ENCODE data around the gene ANKRD63.

ANKRD63 gene

DNA sequence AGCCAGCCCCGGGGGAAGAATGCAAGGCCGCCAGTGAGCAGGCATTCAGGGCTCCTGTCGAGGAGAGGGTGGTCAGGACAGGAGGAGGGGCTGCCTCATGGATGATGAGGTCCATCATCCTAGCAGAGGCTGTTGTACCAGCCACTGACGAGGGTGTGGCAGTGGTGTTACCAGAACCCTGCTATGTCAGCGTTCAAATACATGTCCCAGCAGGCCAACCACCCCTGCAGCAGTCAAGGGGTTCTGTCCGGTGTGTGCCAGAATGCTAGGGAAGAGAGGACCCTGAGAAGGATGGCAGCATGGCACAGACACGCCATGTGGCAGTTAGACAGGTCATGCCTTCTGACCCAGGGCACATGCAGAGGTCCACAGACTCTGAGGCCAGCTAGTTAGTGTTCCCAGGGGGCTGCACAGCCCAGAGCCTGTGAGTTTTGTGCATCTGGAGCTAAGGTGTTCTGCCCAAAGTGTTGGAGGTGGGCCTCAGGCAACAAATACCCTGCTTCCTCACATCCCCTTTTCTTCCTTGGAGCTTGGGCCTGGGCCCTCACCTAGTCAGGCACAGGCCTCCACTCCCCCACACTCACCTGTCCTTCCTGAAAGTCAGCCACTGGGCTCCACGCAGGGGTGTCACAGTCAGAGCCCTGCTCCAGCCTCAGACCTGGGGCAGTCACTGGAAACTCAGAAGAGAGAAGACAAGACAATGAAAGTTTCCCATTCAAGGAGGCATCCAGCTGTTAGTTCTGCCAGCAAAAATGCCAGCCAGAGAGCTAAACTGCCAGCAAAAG lies 36.2 kb downstream of the ANKRD63 start:
- DNase-seq (ENCODE audit: low read depth in 1 of 2, low spot score in 1 of 2): no peak
- in situ Hi-C loops (cut with HindIII; ENCODE audit: low pct_unique_long_range_greater_than_20kb, low sequenced_read_pairs): no loop called here
- TF ChIP-seq JUND (IDR thresholded peaks at IDR 0.05; ENCODE audit: low read depth): no peak

DNA sequence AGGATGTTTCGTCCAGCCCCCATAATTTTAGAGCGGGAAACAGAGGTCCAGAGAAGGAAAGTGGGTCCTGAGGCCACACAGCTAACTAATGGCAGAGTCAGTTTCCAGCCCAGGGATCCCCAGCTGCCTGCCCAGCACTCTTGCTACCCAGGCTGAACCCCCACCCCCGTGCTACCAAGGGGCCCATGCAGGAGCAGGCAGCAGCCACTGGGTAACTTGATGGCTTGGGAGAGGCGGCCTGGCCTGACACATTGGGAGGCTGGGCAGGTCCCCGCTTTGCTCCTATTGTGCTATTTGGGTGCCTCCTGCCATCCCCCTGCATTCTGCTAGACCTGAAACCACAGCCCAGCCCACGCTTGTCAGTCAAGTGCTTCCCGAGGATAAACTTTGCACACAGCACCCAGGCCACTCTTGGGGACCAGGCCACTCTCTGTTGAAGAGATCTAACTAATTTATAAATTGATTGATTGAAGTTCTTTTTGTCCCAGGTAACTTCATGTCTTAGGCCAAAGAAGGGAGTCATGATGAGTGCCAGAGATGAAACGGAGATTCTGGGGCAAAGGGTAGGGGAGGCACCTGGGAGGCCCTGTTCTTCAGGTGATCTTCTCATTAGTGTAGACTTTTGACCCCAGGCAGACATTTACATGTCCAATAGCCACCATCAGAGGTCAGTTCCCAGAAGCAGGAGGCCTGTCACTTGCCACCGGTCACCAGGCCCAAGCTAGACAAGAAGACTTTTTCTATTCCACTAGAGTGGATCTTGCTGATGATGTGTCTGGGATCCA lies 37.0 kb downstream of the ANKRD63 start:
- DNase-seq (ENCODE audit: low read depth in 1 of 2, low spot score in 1 of 2): no peak
- in situ Hi-C loops (cut with HindIII; ENCODE audit: low pct_unique_long_range_greater_than_20kb, low sequenced_read_pairs): no loop called here
- no peak for TF ChIP-seq JUND (IDR thresholded peaks at IDR 0.05; ENCODE audit: low read depth)

DNA sequence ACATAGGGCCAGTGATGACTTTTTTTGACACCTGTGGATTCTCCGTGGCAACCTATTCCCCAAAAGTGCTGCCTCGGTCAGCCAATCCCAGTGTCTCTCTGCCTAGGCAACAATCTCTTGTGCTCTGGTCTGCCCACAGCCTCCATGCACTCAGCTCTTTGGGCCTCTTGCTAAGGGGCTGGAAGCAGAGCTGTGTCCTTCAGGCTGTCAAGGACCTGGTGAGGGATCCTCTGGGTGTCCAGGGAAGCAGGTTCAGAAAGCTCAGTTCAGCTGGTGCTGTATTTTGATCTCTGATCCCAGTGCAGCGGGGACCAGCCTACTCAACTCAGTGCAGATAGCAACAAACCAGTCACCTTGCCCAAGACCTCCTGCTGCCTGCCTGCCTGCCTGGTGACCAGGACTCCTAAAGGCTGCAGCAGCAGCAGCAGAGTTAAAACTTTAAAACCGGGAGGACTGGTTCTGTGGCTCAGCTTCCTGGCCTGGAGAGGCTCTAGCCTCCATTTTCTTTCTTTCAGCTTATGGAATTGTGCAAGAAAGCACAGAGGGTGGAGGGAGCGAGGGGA lies 37.8 kb downstream of the ANKRD63 start:
- TF ChIP-seq JUND (IDR thresholded peaks at IDR 0.05; ENCODE audit: low read depth): no peak
- peak; percentile 63 to 87 for DNase-seq (ENCODE audit: low read depth in 1 of 2, low spot score in 1 of 2)
- in situ Hi-C loops (cut with HindIII; ENCODE audit: low pct_unique_long_range_greater_than_20kb, low sequenced_read_pairs): no loop called here

DNA sequence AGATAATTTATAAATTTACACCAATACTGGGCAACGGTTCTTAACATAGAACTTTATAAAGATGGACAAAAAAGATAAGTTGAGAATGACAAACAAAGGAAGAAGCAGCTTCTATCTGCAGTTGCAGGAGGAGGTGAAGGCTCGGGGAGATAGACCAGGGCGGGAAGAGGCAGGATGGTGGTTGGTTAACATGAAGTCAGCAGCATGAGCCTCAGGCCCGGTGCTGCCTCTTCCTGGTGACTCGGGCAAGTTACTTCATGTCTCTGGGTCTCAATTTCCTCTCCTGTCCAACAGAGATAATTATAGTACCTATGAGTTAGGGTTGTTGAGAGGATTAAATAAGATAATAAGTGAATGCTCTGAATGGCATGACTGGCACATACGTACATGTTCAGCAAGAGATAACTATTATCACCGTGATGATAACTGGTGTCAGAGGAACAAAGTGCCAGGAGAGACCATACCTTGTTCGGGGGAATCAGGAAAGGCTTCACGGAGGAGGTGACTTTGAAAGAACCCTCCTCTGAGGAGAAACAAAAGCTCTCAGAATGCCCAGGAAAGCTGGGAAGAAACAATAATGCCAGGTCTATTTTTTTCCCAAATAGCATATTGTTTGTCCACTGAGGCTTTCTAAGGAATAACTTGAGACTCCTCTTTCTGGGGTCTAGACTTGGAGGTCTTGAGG lies 39.6 kb downstream of the ANKRD63 start:
- in situ Hi-C loops (cut with HindIII; ENCODE audit: low pct_unique_long_range_greater_than_20kb, low sequenced_read_pairs): no loop called here
- no peak for DNase-seq (ENCODE audit: low read depth in 1 of 2, low spot score in 1 of 2)
- no peak for TF ChIP-seq JUND (IDR thresholded peaks at IDR 0.05; ENCODE audit: low read depth)

DNA sequence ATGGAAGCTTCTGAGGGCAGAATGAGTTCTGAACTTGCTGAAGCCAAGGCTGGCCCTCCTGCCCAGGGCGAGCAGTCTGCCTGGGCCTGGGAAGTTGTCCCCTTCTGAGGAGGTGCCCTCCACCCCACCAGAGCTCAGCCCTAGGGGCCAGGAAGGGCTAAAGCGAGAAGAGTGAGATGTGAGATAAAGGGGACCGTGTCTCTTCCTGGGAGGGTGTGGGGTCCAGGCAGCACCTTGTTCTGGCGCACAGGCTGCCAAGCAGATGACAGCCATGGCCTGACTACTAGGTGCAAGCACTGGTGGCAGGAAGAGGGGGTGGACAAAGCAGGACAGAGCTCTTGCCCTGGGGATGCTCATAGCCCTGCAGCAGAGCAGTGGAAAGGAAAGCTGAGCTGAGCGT lies 40.3 kb downstream of the ANKRD63 start:
- DNase-seq (ENCODE audit: low read depth in 1 of 2, low spot score in 1 of 2): no peak
- no peak for TF ChIP-seq JUND (IDR thresholded peaks at IDR 0.05; ENCODE audit: low read depth)

DNA sequence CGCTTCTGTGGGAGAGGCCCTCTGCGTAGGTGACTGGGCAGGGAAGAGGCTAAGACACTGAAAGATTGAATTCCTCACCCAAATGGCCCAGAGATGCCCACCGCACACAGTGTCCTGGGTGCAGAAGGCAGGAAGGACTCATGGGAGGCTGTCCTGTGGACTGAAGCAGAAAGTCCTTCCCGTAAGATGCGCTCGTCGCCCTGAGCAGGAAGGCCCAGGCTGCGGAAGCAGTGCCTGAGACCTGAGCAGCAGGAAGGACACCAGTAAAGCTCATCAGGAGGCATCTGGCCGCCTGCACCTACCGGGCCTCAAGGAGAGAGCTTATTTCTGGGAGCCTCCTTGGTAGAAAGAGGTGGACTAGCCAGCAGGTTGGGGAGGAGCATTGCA lies 40.7 kb downstream of the ANKRD63 start:
- TF ChIP-seq JUND (IDR thresholded peaks at IDR 0.05; ENCODE audit: low read depth): no peak
- no peak for DNase-seq (ENCODE audit: low read depth in 1 of 2, low spot score in 1 of 2)
- in situ Hi-C loops (cut with HindIII; ENCODE audit: low pct_unique_long_range_greater_than_20kb, low sequenced_read_pairs): no loop called here

More for the DNA sequence above, 40.3 kb downstream of the ANKRD63 start:
- in situ Hi-C loops (cut with HindIII; ENCODE audit: low pct_unique_long_range_greater_than_20kb, low sequenced_read_pairs): no loop called here

DNA sequence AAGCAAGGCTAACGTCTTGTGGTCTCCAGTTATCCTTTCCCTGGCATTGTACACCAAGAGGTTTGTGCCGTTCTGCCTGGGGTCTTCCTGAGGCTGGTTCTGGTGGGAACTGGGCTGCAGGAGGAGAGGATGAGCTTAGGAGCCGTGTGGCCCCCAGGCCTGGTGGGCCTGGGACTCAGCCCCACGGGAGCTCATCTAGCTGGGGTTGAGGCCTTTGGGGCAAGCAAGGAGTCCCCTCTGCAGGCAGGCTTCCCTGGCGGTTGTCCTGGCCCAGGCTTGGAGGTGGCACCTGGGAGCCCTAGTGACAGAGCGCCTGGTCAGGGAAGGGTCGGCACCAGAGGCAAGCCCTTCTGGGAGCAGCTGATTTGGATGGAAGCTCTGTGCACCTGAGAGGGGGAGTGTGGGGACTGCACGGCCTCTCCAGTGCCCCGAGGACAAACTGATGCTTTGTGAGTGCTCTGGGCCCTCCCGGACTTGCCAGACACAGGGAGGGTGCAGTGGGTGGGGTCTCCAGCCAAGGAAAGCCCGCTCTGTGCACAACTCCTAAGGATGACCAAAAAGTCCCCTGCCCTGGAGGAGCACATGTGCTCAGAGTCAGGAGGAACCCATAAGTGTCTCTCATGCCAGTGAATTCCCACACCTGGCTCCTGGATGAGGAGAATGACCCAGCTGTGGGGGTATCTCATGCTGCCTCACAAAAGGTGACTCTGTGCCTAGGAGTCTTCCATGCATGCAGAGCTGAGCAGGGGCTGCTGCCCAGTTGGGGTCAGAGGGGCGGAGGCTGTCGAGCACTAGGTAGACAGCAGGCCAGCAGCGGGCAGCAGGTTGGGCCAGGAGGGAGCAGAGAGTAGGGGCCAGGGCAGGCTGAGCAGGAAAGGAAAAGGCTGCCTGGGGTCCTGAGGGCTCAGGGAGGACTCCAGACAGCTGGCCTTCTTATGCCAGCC lies 41.3 kb downstream of the ANKRD63 start:
- no peak for DNase-seq (ENCODE audit: low read depth in 1 of 2, low spot score in 1 of 2)
- in situ Hi-C loops (cut with HindIII; ENCODE audit: low pct_unique_long_range_greater_than_20kb, low sequenced_read_pairs): no loop called here
- no peak for TF ChIP-seq JUND (IDR thresholded peaks at IDR 0.05; ENCODE audit: low read depth)

DNA sequence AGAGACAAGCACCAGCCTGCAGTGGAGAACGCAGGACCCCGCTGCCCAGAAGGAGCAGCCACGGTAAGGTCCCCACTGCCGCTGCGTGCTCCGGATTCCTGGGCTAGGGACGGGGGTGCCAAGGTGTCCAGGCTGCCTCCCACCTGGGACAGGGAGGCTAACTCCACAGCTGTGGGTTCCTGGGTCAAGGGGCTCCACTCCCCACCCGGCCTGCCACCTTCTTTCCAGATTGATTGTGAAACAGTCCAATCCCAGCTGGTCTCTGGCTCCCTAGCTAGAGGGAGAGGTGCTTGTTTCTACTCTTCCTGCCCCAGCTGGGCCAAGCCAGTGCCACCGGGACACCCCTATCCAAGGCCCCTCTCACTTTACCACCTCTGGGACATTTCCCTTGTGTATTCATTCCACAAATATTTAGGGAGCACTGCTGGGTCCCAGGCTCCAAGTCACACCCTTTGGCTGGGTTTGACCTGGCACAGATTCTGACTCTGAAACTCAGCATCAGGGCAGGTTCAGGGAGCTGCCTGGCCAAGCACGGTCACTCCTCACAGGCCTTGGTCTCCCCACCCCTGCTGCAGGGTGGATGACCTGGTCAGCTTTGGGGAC lies 42.1 kb downstream of the ANKRD63 start:
- in situ Hi-C loops (cut with HindIII; ENCODE audit: low pct_unique_long_range_greater_than_20kb, low sequenced_read_pairs): no loop called here
- no peak for DNase-seq (ENCODE audit: low read depth in 1 of 2, low spot score in 1 of 2)
- no peak for TF ChIP-seq JUND (IDR thresholded peaks at IDR 0.05; ENCODE audit: low read depth)

DNA sequence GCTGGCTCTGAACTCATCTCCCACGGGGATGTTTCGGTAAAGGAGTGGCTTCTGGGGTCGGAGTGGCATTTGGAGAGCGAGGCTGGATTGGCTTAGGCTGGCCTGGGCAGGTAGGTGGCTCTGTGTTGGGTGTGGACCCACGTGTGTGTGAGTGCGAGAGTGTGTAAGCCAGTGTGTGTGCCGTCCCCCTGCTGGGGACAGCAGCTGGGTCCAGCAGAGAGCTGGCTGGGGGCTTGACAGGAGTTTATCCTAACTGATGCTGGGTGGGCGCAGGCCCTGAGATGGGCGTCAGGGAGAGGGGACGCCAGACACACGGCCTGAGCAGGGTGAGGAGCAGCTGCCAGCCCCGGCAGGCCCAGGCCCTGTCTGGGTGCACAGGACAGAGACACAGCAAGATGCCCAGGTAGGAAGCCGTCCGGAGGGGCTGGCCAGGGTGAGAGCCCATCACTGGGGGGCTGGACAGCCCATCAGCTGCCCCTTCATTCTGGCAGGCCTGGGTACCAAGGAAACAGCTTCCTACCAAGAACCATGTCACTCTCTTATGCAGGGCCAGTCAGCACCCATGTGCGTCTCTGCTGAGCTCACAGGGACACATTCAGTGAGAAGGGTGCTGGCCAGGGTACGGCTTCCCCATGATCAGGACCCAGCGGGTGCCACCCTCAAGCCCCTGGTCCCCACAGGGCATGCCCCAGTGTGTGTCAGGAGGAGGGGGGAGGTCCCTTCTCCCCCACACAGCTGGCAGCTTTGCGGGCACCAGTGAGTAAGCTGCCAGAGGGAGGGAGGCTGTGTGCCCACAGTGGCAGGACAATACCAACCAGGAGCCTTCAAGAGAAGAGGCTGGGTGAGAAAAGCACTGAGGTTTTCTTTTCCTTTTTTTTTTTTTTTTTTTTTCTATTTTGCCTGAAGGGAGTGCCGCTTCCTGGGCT lies 42.9 kb downstream of the ANKRD63 start:
- in situ Hi-C loops (cut with HindIII; ENCODE audit: low pct_unique_long_range_greater_than_20kb, low sequenced_read_pairs): no loop called here
- no peak for DNase-seq (ENCODE audit: low read depth in 1 of 2, low spot score in 1 of 2)
- no peak for TF ChIP-seq JUND (IDR thresholded peaks at IDR 0.05; ENCODE audit: low read depth)

DNA sequence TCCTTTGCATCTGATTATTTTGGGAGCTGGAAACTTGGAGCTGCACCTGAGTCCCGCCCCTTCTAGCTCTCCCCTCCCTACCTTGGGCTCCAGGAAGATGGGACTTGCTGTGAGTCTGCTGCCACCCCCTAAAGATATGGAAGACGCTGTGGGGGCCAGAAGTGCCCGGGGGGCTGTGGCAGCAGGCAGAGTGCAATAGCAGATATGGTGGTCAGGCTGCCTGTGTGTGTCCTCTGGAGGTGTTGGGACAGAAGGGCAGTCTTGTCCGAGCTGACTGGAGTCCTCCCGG lies 43.5 kb downstream of the ANKRD63 start:
- no peak for TF ChIP-seq JUND (IDR thresholded peaks at IDR 0.05; ENCODE audit: low read depth)
- DNase-seq (ENCODE audit: low read depth in 1 of 2, low spot score in 1 of 2): no peak
- in situ Hi-C loops (cut with HindIII; ENCODE audit: low pct_unique_long_range_greater_than_20kb, low sequenced_read_pairs): no loop called here

All from T47D (cell line).